ENCODE data around the gene MMP28.

MMP28 gene

GRCh38 chr17:35778641-35779196 lies 16.7 kb downstream of the MMP28 start:
- H3K36me3 ChIP-seq (ENCODE audit: low read depth), result peaks cover 23% of the 10 kb centered on the region
- DNase-seq (ENCODE audit: low spot score) (no peak), ATAC-seq (ENCODE audit: low read depth) (peak; percentile 22; the same call in 2 of the 3 replicates)
- peaks cover 37% of the 10 kb centered on the region for H3K4me1 ChIP-seq (ENCODE audit: insufficient read depth, poor library complexity, severe bottlenecking)
- H3K27ac ChIP-seq (ENCODE audit: poor library complexity, severe bottlenecking), result peak overlapping the region; percentile 85
- no peak overlapping the region for H3K4me3 ChIP-seq (ENCODE audit: severe bottlenecking)
- H3K9me3 ChIP-seq (ENCODE audit: severe bottlenecking), result no peaks in the 10 kb centered on the region
- H3K27me3 ChIP-seq (ENCODE audit: insufficient read depth, poor library complexity, severe bottlenecking), result no peaks in the 10 kb centered on the region
- no peak for TF ChIP-seq CTCF (IDR thresholded peaks at IDR 0.05; ENCODE audit: poor library complexity, severe bottlenecking)

- Histone ChIP-seq H3K9me3 (ENCODE audit: severe bottlenecking) (no peaks in the 10 kb centered on the region), H3K27me3 (ENCODE audit: insufficient read depth, poor library complexity, severe bottlenecking) (no peaks in the 10 kb centered on the region), H3K36me3 (ENCODE audit: low read depth) (peaks cover 20% of the 10 kb centered on the region), H3K4me3 (ENCODE audit: severe bottlenecking) (no peak overlapping the region), H3K4me1 (ENCODE audit: insufficient read depth, poor library complexity, severe bottlenecking) (peaks cover 28% of the 10 kb centered on the region), H3K27ac (ENCODE audit: poor library complexity, severe bottlenecking) (no peak overlapping the region)
- no peak for TF ChIP-seq CTCF (IDR thresholded peaks at IDR 0.05; ENCODE audit: poor library complexity, severe bottlenecking)
- ATAC-seq (ENCODE audit: low read depth) (no peak), DNase-seq (ENCODE audit: low spot score) (no peak)
Observed at GRCh38 chr17:35775583-35775982, 19.9 kb downstream of the MMP28 start.

- H3K4me3 ChIP-seq (ENCODE audit: severe bottlenecking), result no peak overlapping the region
- no peak for TF ChIP-seq CTCF (IDR thresholded peaks at IDR 0.05; ENCODE audit: poor library complexity, severe bottlenecking)
- H3K4me1 ChIP-seq (ENCODE audit: insufficient read depth, poor library complexity, severe bottlenecking), result peaks cover 28% of the 10 kb centered on the region
- peaks cover 15% of the 10 kb centered on the region for H3K36me3 ChIP-seq (ENCODE audit: low read depth)
- no peaks in the 10 kb centered on the region for H3K27me3 ChIP-seq (ENCODE audit: insufficient read depth, poor library complexity, severe bottlenecking)
- no peak overlapping the region for H3K27ac ChIP-seq (ENCODE audit: poor library complexity, severe bottlenecking)
- DNase-seq (ENCODE audit: low spot score) (no peak), ATAC-seq (ENCODE audit: low read depth) (no peak)
- no peaks in the 10 kb centered on the region for H3K9me3 ChIP-seq (ENCODE audit: severe bottlenecking)
Observed at GRCh38 chr17:35775039-35775438, 20.4 kb downstream of the MMP28 start.

GRCh38 chr17:35774499-35774898 lies 20.9 kb downstream of the MMP28 start:
- Histone ChIP-seq H3K4me3 (ENCODE audit: severe bottlenecking) (no peak overlapping the region), H3K27me3 (ENCODE audit: insufficient read depth, poor library complexity, severe bottlenecking) (no peaks in the 10 kb centered on the region), H3K9me3 (ENCODE audit: severe bottlenecking) (no peaks in the 10 kb centered on the region), H3K27ac (ENCODE audit: poor library complexity, severe bottlenecking) (no peak overlapping the region), H3K36me3 (ENCODE audit: low read depth) (peaks cover 15% of the 10 kb centered on the region), H3K4me1 (ENCODE audit: insufficient read depth, poor library complexity, severe bottlenecking) (peaks cover 28% of the 10 kb centered on the region)
- TF ChIP-seq CTCF (IDR thresholded peaks at IDR 0.05; ENCODE audit: poor library complexity, severe bottlenecking), result no peak
- DNase-seq (ENCODE audit: low spot score) (no peak), ATAC-seq (ENCODE audit: low read depth) (peak; percentile 24; the same call in 1 of the 3 replicates)

GRCh38 chr17:35773679-35774425 lies 21.6 kb downstream of the MMP28 start:
- H3K36me3 ChIP-seq (ENCODE audit: low read depth), result peaks cover 15% of the 10 kb centered on the region
- peaks cover 22% of the 10 kb centered on the region for H3K4me1 ChIP-seq (ENCODE audit: insufficient read depth, poor library complexity, severe bottlenecking)
- H3K9me3 ChIP-seq (ENCODE audit: severe bottlenecking), result no peaks in the 10 kb centered on the region
- no peak overlapping the region for H3K4me3 ChIP-seq (ENCODE audit: severe bottlenecking)
- no peaks in the 10 kb centered on the region for H3K27me3 ChIP-seq (ENCODE audit: insufficient read depth, poor library complexity, severe bottlenecking)
- DNase-seq (ENCODE audit: low spot score) (no peak), ATAC-seq (ENCODE audit: low read depth) (no peak)
- no peak for TF ChIP-seq CTCF (IDR thresholded peaks at IDR 0.05; ENCODE audit: poor library complexity, severe bottlenecking)
- no peak overlapping the region for H3K27ac ChIP-seq (ENCODE audit: poor library complexity, severe bottlenecking)
